ENCODE measurements around the gene TULP3.

The TULP3 gene

DNA sequence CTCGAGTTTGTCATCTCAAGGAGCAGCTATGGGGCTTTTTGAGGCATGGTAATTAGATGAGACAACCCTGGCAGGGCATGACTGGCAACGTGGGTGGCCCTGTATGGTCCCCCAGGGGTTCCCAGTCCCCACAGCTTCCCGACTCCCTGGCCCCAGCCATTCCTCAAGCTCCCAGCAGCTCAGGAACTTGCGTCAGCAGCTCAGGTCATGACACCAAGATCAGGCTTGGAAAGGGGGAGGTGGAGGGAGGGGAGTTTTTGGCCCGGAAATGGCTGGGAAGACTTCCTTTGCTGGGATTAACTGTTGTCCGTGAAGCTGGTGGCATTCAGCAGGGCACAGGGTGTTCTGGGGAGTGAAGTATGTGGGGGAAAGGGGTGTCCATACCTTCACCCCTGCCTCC lies 45.4 kb upstream of the TULP3 start:
- no peaks in the 10 kb centered on the region for H3K9me3 ChIP-seq (ENCODE audit: severe bottlenecking)
- H3K36me3 ChIP-seq (ENCODE audit: low read depth), result no peaks in the 10 kb centered on the region
- peak; percentile 7; the same call in 1 of the 3 replicates for ATAC-seq (ENCODE audit: low read depth)
- TF ChIP-seq, protein P1, sequence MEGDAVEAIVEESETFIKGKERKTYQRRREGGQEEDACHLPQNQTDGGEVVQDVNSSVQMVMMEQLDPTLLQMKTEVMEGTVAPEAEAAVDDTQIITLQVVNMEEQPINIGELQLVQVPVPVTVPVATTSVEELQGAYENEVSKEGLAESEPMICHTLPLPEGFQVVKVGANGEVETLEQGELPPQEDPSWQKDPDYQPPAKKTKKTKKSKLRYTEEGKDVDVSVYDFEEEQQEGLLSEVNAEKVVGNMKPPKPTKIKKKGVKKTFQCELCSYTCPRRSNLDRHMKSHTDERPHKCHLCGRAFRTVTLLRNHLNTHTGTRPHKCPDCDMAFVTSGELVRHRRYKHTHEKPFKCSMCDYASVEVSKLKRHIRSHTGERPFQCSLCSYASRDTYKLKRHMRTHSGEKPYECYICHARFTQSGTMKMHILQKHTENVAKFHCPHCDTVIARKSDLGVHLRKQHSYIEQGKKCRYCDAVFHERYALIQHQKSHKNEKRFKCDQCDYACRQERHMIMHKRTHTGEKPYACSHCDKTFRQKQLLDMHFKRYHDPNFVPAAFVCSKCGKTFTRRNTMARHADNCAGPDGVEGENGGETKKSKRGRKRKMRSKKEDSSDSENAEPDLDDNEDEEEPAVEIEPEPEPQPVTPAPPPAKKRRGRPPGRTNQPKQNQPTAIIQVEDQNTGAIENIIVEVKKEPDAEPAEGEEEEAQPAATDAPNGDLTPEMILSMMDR (IDR thresholded peaks at IDR 0.05; ENCODE audit: poor library complexity, severe bottlenecking), result no peak
- DNase-seq (ENCODE audit: low spot score), result no peak
- no peak overlapping the region for H3K27ac ChIP-seq (ENCODE audit: poor library complexity, severe bottlenecking)
- no peak overlapping the region for H3K4me3 ChIP-seq (ENCODE audit: severe bottlenecking)
- H3K4me1 ChIP-seq (ENCODE audit: insufficient read depth, poor library complexity, severe bottlenecking), result no peaks in the 10 kb centered on the region
- no peaks in the 10 kb centered on the region for H3K27me3 ChIP-seq (ENCODE audit: insufficient read depth, poor library complexity, severe bottlenecking)

DNA sequence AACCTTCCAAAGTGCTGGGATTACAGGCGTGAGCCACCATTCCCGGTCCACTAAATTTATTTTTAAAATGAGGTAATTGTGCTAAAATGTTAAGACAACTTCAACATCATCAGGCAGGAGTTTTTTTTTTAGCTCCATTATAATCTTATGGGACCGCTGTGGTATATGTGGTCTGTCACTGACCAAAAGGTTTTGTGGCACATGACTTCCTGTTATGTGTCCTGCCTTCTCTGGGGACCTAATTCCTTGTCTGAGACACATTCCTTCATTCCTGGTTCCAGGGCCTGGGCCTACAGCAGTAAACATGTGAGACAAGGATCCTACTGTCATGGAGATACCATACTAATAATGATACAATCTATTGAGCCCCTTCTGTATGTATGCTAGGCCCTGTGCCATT lies 38.8 kb upstream of the TULP3 start:
- no peak for ATAC-seq (ENCODE audit: low read depth)
- no peak overlapping the region for H3K27ac ChIP-seq (ENCODE audit: poor library complexity, severe bottlenecking)
- H3K4me1 ChIP-seq (ENCODE audit: insufficient read depth, poor library complexity, severe bottlenecking), result no peaks in the 10 kb centered on the region
- no peaks in the 10 kb centered on the region for H3K9me3 ChIP-seq (ENCODE audit: severe bottlenecking)
- TF ChIP-seq, protein P1 (IDR thresholded peaks at IDR 0.05; ENCODE audit: poor library complexity, severe bottlenecking), result no peak
- DNase-seq (ENCODE audit: low spot score), result no peak
- H3K4me3 ChIP-seq (ENCODE audit: severe bottlenecking), result no peak overlapping the region
- no peaks in the 10 kb centered on the region for H3K36me3 ChIP-seq (ENCODE audit: low read depth)
- H3K27me3 ChIP-seq (ENCODE audit: insufficient read depth, poor library complexity, severe bottlenecking), result no peaks in the 10 kb centered on the region

DNA sequence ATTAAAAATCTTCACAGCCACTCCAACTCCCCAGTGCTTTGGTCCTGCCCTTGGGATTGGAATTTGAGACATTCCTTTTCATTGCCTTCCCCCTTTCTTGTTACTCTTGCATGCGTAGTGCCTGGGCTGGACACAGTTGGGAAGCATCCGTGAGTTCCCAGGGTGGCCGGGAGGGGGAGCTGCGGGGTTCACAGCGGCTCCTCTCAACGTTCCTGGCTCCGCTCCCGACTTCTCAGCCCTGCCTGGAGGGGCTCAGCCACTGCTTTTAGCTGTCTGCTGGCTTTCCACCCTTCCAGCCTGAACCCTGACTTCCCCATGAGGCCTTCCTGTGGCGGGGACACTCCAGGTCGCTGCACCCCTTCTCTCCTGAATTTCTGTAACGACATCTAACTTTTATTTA lies 37.1 kb upstream of the TULP3 start:
- DNase-seq (ENCODE audit: low spot score) (peak; percentile 80), ATAC-seq (ENCODE audit: low read depth) (peak; percentile 66; the same call in 2 of the 3 replicates)
- H3K4me1 ChIP-seq (ENCODE audit: insufficient read depth, poor library complexity, severe bottlenecking), result no peaks in the 10 kb centered on the region
- no peaks in the 10 kb centered on the region for H3K9me3 ChIP-seq (ENCODE audit: severe bottlenecking)
- TF ChIP-seq, protein P1 (IDR thresholded peaks at IDR 0.05; ENCODE audit: poor library complexity, severe bottlenecking), result peak; percentile 78
- no peaks in the 10 kb centered on the region for H3K27me3 ChIP-seq (ENCODE audit: insufficient read depth, poor library complexity, severe bottlenecking)
- peaks cover 7% of the 10 kb centered on the region; the same call in 1 of the 2 replicates for H3K36me3 ChIP-seq (ENCODE audit: low read depth)
- no peak overlapping the region for H3K27ac ChIP-seq (ENCODE audit: poor library complexity, severe bottlenecking)
- H3K4me3 ChIP-seq (ENCODE audit: severe bottlenecking), result no peak overlapping the region

DNA sequence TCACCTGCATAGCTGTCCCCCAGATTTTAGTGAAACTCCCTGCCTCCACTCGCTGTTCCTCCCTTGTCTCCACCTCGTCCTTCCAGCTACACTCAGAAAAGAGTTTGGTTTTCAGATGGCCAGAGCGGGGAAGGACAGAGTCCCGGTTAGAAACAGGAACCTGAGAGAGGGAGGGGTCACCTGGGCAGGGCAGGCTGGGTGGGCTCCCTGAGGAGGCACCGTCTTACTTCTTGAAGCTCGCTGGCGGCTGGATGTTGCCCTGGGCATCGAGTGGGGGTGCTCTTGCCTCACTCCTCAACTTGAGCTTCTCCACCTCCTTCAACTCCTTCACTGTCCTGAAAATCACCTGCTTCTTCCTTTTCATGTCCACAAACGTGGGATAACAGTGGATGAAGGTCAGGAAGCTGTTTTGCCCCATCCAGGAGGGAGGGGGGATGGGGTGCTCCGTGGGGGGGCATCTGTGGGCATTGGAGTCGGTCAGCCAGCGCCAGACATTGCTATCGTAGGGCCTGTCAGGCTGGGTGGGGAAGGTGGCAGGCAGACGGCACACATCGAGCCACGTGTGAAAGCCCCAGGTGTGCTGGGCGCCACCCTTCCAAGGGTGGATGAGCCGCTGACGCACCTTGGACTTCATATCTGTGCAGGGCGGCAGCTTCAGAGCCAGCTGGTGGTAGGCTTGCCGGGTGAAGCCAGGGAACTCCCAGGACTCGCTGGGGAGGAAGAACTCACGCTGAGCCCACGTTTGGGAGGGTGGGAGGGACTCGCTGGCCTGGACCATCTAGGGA lies 35.8 kb upstream of the TULP3 start:
- Histone ChIP-seq H3K4me1 (ENCODE audit: insufficient read depth, poor library complexity, severe bottlenecking) (no peaks in the 10 kb centered on the region), H3K27ac (ENCODE audit: poor library complexity, severe bottlenecking) (no peak overlapping the region), H3K9me3 (ENCODE audit: severe bottlenecking) (no peaks in the 10 kb centered on the region), H3K4me3 (ENCODE audit: severe bottlenecking) (no peak overlapping the region), H3K36me3 (ENCODE audit: low read depth) (peaks cover 19% of the 10 kb centered on the region), H3K27me3 (ENCODE audit: insufficient read depth, poor library complexity, severe bottlenecking) (no peaks in the 10 kb centered on the region)
- no peak for ATAC-seq (ENCODE audit: low read depth)
- peak; percentile 66 for DNase-seq (ENCODE audit: low spot score)
- TF ChIP-seq, protein P1 (IDR thresholded peaks at IDR 0.05; ENCODE audit: poor library complexity, severe bottlenecking), result no peak

DNA sequence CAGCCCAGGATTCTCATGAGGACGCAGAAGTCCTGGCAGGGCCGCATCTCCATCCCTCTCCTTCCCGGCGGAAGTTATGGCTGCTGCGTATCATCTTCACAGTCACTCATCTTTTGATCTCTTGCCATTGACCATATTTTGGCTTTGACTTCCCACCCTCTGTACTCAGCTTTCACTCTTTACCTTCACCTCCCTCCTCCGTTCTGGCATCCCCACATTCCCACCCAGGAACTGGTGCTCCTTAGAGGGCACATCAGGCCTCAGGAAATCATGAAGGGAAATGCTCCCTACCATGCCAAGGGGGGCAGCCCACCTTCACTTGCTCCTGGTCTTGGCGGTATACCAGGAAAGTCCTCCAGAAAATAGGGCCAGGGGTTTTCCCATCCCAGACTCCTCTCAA lies 35.1 kb upstream of the TULP3 start:
- no peak for DNase-seq (ENCODE audit: low spot score)

More for the DNA sequence above, 35.1 kb upstream of the TULP3 start:
- H3K4me3 ChIP-seq (ENCODE audit: severe bottlenecking), result no peak overlapping the region
- TF ChIP-seq, protein P1 (IDR thresholded peaks at IDR 0.05; ENCODE audit: poor library complexity, severe bottlenecking), result no peak
- H3K9me3 ChIP-seq (ENCODE audit: severe bottlenecking), result no peaks in the 10 kb centered on the region
- peaks cover 26% of the 10 kb centered on the region for H3K36me3 ChIP-seq (ENCODE audit: low read depth)
- H3K4me1 ChIP-seq (ENCODE audit: insufficient read depth, poor library complexity, severe bottlenecking), result no peaks in the 10 kb centered on the region
- H3K27ac ChIP-seq (ENCODE audit: poor library complexity, severe bottlenecking), result no peak overlapping the region
- ATAC-seq (ENCODE audit: low read depth), result no peak
- no peaks in the 10 kb centered on the region for H3K27me3 ChIP-seq (ENCODE audit: insufficient read depth, poor library complexity, severe bottlenecking)

Measured in RWPE2 (cell line).